ENCODE data around the gene RAD18.

- TF ChIP-seq, protein P1, sequence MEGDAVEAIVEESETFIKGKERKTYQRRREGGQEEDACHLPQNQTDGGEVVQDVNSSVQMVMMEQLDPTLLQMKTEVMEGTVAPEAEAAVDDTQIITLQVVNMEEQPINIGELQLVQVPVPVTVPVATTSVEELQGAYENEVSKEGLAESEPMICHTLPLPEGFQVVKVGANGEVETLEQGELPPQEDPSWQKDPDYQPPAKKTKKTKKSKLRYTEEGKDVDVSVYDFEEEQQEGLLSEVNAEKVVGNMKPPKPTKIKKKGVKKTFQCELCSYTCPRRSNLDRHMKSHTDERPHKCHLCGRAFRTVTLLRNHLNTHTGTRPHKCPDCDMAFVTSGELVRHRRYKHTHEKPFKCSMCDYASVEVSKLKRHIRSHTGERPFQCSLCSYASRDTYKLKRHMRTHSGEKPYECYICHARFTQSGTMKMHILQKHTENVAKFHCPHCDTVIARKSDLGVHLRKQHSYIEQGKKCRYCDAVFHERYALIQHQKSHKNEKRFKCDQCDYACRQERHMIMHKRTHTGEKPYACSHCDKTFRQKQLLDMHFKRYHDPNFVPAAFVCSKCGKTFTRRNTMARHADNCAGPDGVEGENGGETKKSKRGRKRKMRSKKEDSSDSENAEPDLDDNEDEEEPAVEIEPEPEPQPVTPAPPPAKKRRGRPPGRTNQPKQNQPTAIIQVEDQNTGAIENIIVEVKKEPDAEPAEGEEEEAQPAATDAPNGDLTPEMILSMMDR (IDR thresholded peaks at IDR 0.05), result no peak
- TF ChIP-seq ZFX (IDR thresholded peaks at IDR 0.05; ENCODE audit: borderline replicate concordance), result no peak
Observed at GRCh38 chr3:8942115-8942514, 21.2 kb downstream of the RAD18 start.
